Measurements from ENCODE around the gene MACROD1.

Gene MACROD1

GRCh38 chr11:64065141-64065465 lies 100.8 kb downstream of the MACROD1 start:
- DNase-seq (ENCODE audit: low read depth, low spot score): no peak
- H3K4me3 ChIP-seq (ENCODE audit: low read depth, low read length): no peak overlapping the region
- no peak for TF ChIP-seq CTCF (IDR thresholded peaks at IDR 0.05; ENCODE audit: insufficient read depth, low read length, missing control alignments)
- CTCF ChIA-PET: interaction anchor here (1.3 kb wide), 1 partner anchor 26 kb away, joined by 4 read pairs; no protein-coding TSS in a partner anchor
- POLR2A ChIA-PET: no interaction called here

- CTCF ChIA-PET: no interaction called here
Observed at GRCh38 chr11:64064374-64065140, 101.4 kb downstream of the MACROD1 start.

GRCh38 chr11:64063777-64064176 lies 102.1 kb downstream of the MACROD1 start:
- no peak for DNase-seq (ENCODE audit: low read depth, low spot score)
- H3K4me3 ChIP-seq (ENCODE audit: low read depth, low read length): no peak overlapping the region
- ChIA-PET CTCF (no interaction called here), POLR2A (no interaction called here)
- TF ChIP-seq CTCF (IDR thresholded peaks at IDR 0.05; ENCODE audit: insufficient read depth, low read length, missing control alignments): no peak

More at GRCh38 chr11:64064374-64065140, 101.4 kb downstream of the MACROD1 start:
- DNase-seq (ENCODE audit: low read depth, low spot score): no peak
- no peak overlapping the region for H3K4me3 ChIP-seq (ENCODE audit: low read depth, low read length)
- POLR2A ChIA-PET: no interaction called here
- TF ChIP-seq CTCF (IDR thresholded peaks at IDR 0.05; ENCODE audit: insufficient read depth, low read length, missing control alignments): no peak

GRCh38 chr11:64062185-64063039 lies 103.5 kb downstream of the MACROD1 start:
- H3K4me3 ChIP-seq (ENCODE audit: low read depth, low read length): no peak overlapping the region
- POLR2A ChIA-PET: no interaction called here
- DNase-seq (ENCODE audit: low read depth, low spot score): no peak
- no peak for TF ChIP-seq CTCF (IDR thresholded peaks at IDR 0.05; ENCODE audit: insufficient read depth, low read length, missing control alignments)
- CTCF ChIA-PET: no interaction called here

- ChIA-PET POLR2A (no interaction called here), CTCF (interaction anchor here (0.9 to 1.5 kb wide), 2 partner anchors 86 to 88 kb away, joined by 3 to 4 read pairs; no protein-coding TSS in a partner anchor)
- TF ChIP-seq CTCF (IDR thresholded peaks at IDR 0.05; ENCODE audit: insufficient read depth, low read length, missing control alignments): no peak
- no peak for DNase-seq (ENCODE audit: low read depth, low spot score)
- peak overlapping the region; percentile 62 for H3K4me3 ChIP-seq (ENCODE audit: low read depth, low read length)
Observed at GRCh38 chr11:64060861-64061444, 105.0 kb downstream of the MACROD1 start.
